K562 (cell line): ENCODE results near the gene UVRAG. TPM values are rescaled to one million over a fixed set of nuclear protein-coding genes. Genes with fewer than 3 reads are reported as not detected.

ENCODE experiments used
- ATAC-seq: fragments of 200-7000 bp; cut with Tn5 transposase; 3 replicates; pipeline ENCODE4 v1.9.1; 2020; ENCODE audit warnings: moderate library complexity
- BruUV-seq: library from RNA; stranded (reverse); fragments of 400-500 nt; replicated peaks from 2 replicates; lab custom pipeline; 2021; lab: Mats Ljungman, UMichigan
- CTCF ChIA-PET: fragments of 300-600 bp; formaldehyde crosslinking; extraction: SDS; loops from one replicate; lab custom pipeline; 2021; ENCODE audit warnings: low intra/inter-chr PET ratio; lab: Yijun Ruan, JAX
- POLR2A ChIA-PET: fragments of 300-600, 350-650 bp; sonication (Branson Sonifier 250); formaldehyde crosslinking; extraction: SDS; loops from one replicate; lab custom pipeline; 2021; ENCODE audit warnings: antibody characterized with exemption, inconsistent platforms; lab: Yijun Ruan, JAX
- DNase-seq, 4 experiments: peaks; one replicate each; pipeline versions ENCODE4 v3.0.0 to v3.0.0-alpha.2; 2011 to 2018; ENCODE audit warnings: low spot score in 3 of 4, mixed read lengths in 3 of 4; ENCODE audit errors: extremely low read depth in 1 of 4
- FAIRE-seq: peaks from 2 replicates; lab custom pipeline; 2011; peaks lifted over from hg19 to GRCh38; lab: Jason Lieb, UNC
- H2AFZ ChIP-seq: 2 replicates; pipeline ENCODE4 v1.6.0; 2011; ENCODE audit warnings: low read depth, low read length, control low read depth, inconsistent platforms
- H3K27ac ChIP-seq: fragments of 200-600 bp; 3 replicates; pipeline ENCODE4 v1.8.0; 2011; ENCODE audit warnings: low read depth, mild to moderate bottlenecking, control low read depth, inconsistent platforms, low read length, moderate library complexity, mixed read lengths; ENCODE audit errors: extremely low read depth
- H3K27me3 ChIP-seq, 2 experiments: fragments of 300-600 bp in 1 of 2; 2 replicates in 1 of 2; 3 replicates in 1 of 2; pipeline versions ENCODE4 v1.6.0 to v1.8.0; 2011; ENCODE audit warnings: inconsistent platforms in 2 of 2, low read length in 2 of 2, mild to moderate bottlenecking in 1 of 2, mixed read lengths in 1 of 2, moderate library complexity in 1 of 2; ENCODE audit not compliant: control insufficient read depth in 2 of 2, insufficient read depth in 2 of 2
- H3K36me3 ChIP-seq: fragments of 300-600 bp; 3 replicates; pipeline ENCODE4 v1.8.0; 2011; ENCODE audit warnings: mild to moderate bottlenecking, low read length, inconsistent platforms; ENCODE audit not compliant: control insufficient read depth, insufficient read depth
- H3K4me1 ChIP-seq, 2 experiments: fragments of 200-600 bp in 1 of 2; replicated peaks in 1 of 2; 2 replicates in 1 of 2; 3 replicates in 1 of 2; pipeline versions ENCODE4 v1.5.1 to v1.8.0; 2011; ENCODE audit warnings: inconsistent platforms in 2 of 2, low read length in 2 of 2, mild to moderate bottlenecking in 1 of 2, mixed read lengths in 1 of 2, moderate library complexity in 1 of 2; ENCODE audit not compliant: control insufficient read depth in 2 of 2, insufficient read depth in 2 of 2
- H3K4me2 ChIP-seq: 2 replicates; pipeline ENCODE4 v1.6.1; 2011; ENCODE audit warnings: low read length, control low read depth, inconsistent platforms, mixed read lengths; ENCODE audit not compliant: insufficient read depth
- H3K4me3 ChIP-seq: fragments of 200-600 bp; sonication (generic), shearing (Covaris generic); 2 replicates; pipeline ENCODE4 v1.5.1; 2016; ENCODE audit warnings: control low read depth, inconsistent platforms
- H3K79me2 ChIP-seq: fragments of 200-600 bp; 3 replicates; pipeline ENCODE4 v1.8.0; 2011; ENCODE audit warnings: low read length, inconsistent platforms; ENCODE audit not compliant: control insufficient read depth, insufficient read depth
- H3K9ac ChIP-seq, 2 experiments: 2 replicates each; pipeline versions ENCODE4 v1.6.0 to v1.6.1; 2011; ENCODE audit warnings: low read depth in 2 of 2, low read length in 2 of 2, control low read depth in 1 of 2, inconsistent platforms in 1 of 2, mild to moderate bottlenecking in 1 of 2, mixed read lengths in 1 of 2; ENCODE audit not compliant: insufficient read depth in 1 of 2
- H3K9me1 ChIP-seq: one replicate; pipeline ENCODE4 v1.6.0; 2011; ENCODE audit warnings: inconsistent platforms, mild to moderate bottlenecking, low read length, moderate library complexity; ENCODE audit not compliant: control insufficient read depth, insufficient read depth
- H3K9me3 ChIP-seq: replicated peaks from 2 replicates; pipeline ENCODE4 v1.5.1; 2011; ENCODE audit warnings: low read depth, low read length, inconsistent platforms; ENCODE audit not compliant: control insufficient read depth, insufficient read depth
- H4K20me1 ChIP-seq: replicated peaks from 2 replicates; pipeline ENCODE4 v1.6.1; 2011; ENCODE audit warnings: low read length, inconsistent platforms, mixed read lengths; ENCODE audit not compliant: control insufficient read depth, insufficient read depth
- GTF2E2 ChIP-seq: fragments of 200-800 bp; sonication (Bioruptor generic); IDR thresholded peaks from 2 replicates; pipeline ENCODE4 v1.6.1; 2016; ENCODE audit warnings: missing genetic modification characterization, missing compliant biosample characterization
- SAFB2 ChIP-seq: fragments of 200-400 bp; formaldehyde crosslinking; IDR thresholded peaks from 2 replicates; pipeline ENCODE4 v1.6.1; 2018; ENCODE audit warnings: borderline replicate concordance, low read length, low read depth, moderate library complexity; ENCODE audit not compliant: severe bottlenecking
- WGBS: fragments of 100-300 bp; shearing (Covaris generic); methylation state at CpG from one replicate; pipeline ENCODE4 v1.1.6; 2016; ENCODE audit warnings: low coverage, mixed read lengths; ENCODE audit not compliant: insufficient coverage; ENCODE audit errors: missing lambda C conversion rate; 5-methylcytosine and 5-hydroxymethylcytosine counted together
- in situ Hi-C: fragments of 300-500 bp; cut with MboI; formaldehyde crosslinking; loops from 4 replicates; pipeline ENCODE4 v1.15.0; 2018; ENCODE audit warnings: inconsistent platforms, mixed read lengths
- intact Hi-C: fragments of 100-400 bp; cut with micrococcal nuclease; formaldehyde crosslinking; loops from 2 replicates; pipeline ENCODE4 v1.14.2; 2022
- polyA plus RNA-seq, 8 experiments: library from polyadenylated mRNA; depleted of rRNA in 4 of 8; stranded (reverse) in 5 of 8; unstranded in 3 of 8; fragments of >200 nt; fragmentation: Nextera tagmentation in 2 of 8; fragmentation: Illumina TruSeq in 1 of 8; extraction: Ambion mirVana in 2 of 8; extraction: Trizol in 1 of 8; gene quantifications; 2 replicates each; pipeline versions ENCODE4 v1.2.1 to v1.2.3, GENCODE V29; 2011 to 2014; ENCODE audit warnings: inconsistent platforms in 1 of 8, missing spikeins in 1 of 8
- total RNA-seq, 7 experiments: library from RNA; depleted of rRNA in 6 of 7; stranded (reverse); fragments of >200 nt in 6 of 7; fragmentation: Illumina TruSeq in 2 of 7; extraction: Trizol in 2 of 7; gene quantifications; 2 replicates each; pipeline versions ENCODE4 v1.2.1 to v1.2.3, GENCODE V29; 2011 to 2021; ENCODE audit warnings: low replicate concordance in 1 of 7
- TF ChIP-seq, protein P1 (sequence below): fragments of 250-450 bp; sonication (Bioruptor Pico); IDR thresholded peaks from 2 replicates; pipeline ENCODE4 v1.4.0; 2020; ENCODE audit warnings: mild to moderate bottlenecking, moderate library complexity
- TF ChIP-seq, protein P2 (sequence below): fragments of 250-450 bp; sonication (Bioruptor Pico); IDR thresholded peaks from 2 replicates; pipeline ENCODE4 v1.5.0; 2021; ENCODE audit warnings: mild to moderate bottlenecking, borderline replicate concordance

UVRAG gene
- total and polyA plus RNA-seq, 9 of the 15 experiments (the other 6 are each of a cell fraction or from before 2014, with no cell fraction given) = 3.1 to 17.8 (median 12.4) TPM

DNA sequence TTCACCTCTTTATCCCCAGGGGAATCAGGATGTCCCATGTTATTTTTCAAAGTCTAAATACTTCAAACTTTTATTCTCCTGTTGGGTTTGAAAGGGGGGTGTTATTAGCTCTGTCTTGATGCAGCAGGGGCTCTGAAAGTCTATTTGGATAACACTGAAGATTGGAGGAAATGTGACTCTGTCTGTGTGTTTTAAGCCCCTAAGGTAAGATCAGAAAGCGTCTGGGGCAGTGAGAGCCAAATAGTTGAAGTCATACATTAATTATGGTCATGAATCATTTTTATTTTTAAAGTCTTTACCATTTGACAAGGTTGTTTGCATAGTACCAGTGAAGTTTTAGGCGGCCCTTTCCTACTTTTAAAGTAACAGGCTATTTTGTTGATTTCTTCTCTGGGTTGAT lies 139.0 kb downstream of the UVRAG start:
- ChIA-PET POLR2A (interaction anchor here (0.6 kb wide), 1 partner anchor 276 kb away, joined by 3 read pairs; no protein-coding TSS in a partner anchor), CTCF (no interaction called here)
- H3K9me3 ChIP-seq = no peaks in the 10 kb centered on the region
- H2AFZ ChIP-seq = no peak overlapping the region
- H3K79me2 ChIP-seq = no peaks in the 10 kb centered on the region
- no peak overlapping the region for H3K9ac ChIP-seq
- H3K9me1 ChIP-seq = no peaks in the 10 kb centered on the region
- TF ChIP-seq, protein P1, sequence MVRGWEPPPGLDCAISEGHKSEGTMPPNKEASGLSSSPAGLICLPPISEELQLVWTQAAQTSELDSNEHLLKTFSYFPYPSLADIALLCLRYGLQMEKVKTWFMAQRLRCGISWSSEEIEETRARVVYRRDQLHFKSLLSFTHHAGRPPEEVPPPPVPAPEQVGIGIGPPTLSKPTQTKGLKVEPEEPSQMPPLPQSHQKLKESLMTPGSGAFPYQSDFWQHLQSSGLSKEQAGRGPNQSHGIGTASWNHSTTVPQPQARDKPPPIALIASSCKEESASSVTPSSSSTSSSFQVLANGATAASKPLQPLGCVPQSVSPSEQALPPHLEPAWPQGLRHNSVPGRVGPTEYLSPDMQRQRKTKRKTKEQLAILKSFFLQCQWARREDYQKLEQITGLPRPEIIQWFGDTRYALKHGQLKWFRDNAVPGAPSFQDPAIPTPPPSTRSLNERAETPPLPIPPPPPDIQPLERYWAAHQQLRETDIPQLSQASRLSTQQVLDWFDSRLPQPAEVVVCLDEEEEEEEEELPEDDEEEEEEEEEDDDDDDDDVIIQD = no peak
- TF ChIP-seq, protein P2, sequence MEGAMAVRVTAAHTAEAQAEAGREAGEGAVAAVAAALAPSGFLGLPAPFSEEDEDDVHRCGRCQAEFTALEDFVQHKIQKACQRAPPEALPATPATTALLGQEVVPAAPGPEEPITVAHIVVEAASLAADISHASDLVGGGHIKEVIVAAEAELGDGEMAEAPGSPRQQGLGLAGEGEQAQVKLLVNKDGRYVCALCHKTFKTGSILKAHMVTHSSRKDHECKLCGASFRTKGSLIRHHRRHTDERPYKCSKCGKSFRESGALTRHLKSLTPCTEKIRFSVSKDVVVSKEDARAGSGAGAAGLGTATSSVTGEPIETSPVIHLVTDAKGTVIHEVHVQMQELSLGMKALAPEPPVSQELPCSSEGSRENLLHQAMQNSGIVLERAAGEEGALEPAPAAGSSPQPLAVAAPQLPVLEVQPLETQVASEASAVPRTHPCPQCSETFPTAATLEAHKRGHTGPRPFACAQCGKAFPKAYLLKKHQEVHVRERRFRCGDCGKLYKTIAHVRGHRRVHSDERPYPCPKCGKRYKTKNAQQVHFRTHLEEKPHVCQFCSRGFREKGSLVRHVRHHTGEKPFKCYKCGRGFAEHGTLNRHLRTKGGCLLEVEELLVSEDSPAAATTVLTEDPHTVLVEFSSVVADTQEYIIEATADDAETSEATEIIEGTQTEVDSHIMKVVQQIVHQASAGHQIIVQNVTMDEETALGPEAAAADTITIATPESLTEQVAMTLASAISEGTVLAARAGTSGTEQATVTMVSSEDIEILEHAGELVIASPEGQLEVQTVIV (CRISPR knock-in tag) = no peak
- TF ChIP-seq GTF2E2 (tag) = no peak
- no peak for TF ChIP-seq SAFB2
- H3K27me3 ChIP-seq = no peaks in the 10 kb centered on the region
- H3K36me3 ChIP-seq = no peaks in the 10 kb centered on the region; the same call in 2 of the 3 replicates
- BruUV-seq = no TSS peak
- no peak overlapping the region for H3K4me2 ChIP-seq
- in situ Hi-C loops = no loop called here
- H3K4me3 ChIP-seq = no peak overlapping the region
- FAIRE-seq (no peak), ATAC-seq (no peak), DNase-seq (no peak)
- 77% methylated on average over 2 of the region's 2 CpGs for WGBS
- intact Hi-C loops = no loop called here
- H4K20me1 ChIP-seq = no peaks in the 10 kb centered on the region
- H3K27ac ChIP-seq = no peak overlapping the region
- no peaks in the 10 kb centered on the region; a peak in 1 of 5 replicates for H3K4me1 ChIP-seq
